ENCODE measurements around the gene PRKCA.
"Not testable (repeated sequence)": the region's sequence is repeated elsewhere in the genome, so short reads cannot be mapped to it uniquely, and the experiment has no call there.

Gene PRKCA

DNA sequence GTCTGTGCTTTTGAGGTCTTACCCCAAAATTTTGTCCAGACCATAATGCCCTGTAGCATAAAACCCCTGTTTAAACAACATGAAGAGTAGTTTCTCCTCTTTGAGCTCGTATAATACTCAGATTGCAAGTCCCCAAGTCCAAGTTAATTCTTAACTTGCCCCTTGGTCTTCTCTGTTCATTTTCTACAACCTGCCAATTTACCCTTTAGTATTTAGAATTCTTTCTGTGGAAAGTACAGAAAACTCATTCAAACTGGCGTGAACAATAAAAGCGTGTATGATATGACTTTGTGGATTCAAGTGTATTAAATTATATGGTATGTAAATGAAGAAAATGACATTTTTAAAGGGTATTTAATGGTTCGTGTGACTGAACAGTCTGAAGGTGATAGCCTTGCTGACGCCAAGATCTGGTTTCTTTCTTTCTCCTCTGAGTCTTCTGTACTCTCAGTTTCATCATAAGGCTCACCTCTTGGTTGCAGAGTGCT, 185.6 kb downstream of the PRKCA start:
- no peak for DNase-seq (ENCODE audit: low read depth in 3 of 3)

DNA sequence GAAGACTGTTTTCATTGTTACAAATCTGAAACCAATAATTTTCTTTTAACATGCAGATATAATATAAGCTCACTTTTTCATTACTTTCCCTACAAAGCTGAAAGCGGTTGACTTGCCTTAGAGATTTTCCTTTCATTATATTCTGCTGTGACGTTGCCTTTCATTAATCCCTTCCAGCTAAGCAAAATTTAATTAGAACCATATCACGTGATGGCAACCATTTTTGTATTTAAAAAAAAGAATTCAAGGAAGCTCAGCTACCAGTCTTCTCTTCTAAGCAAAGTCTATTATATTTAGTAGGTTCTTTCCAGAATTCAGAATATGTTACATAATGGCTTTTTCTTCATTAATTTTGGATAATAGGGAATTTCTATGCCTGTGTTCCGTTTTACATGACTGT, 186.5 kb downstream of the PRKCA start:
- no peak for DNase-seq (ENCODE audit: low read depth in 3 of 3)

DNA sequence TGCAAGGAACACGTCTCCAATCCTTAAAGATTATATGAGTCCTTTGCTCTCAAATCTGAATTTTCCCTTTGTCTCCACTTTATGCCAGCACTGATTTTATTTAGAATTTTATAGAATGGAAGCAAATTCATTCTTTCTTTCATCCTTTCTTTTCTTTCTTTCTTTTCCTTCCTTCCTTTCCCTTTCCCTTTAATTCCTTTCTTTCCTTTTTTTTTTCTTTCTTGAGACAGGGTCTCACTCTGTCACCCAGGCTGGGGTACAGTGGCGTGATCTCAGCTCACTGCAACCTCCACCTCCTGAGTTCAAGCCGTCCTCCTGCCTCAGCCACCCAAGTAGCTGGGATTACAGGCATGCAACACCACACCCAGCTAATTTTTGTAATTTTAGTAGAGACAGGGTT, 187.2 kb downstream of the PRKCA start:
- not testable (repeated sequence) for DNase-seq (ENCODE audit: low read depth in 3 of 3)

DNA sequence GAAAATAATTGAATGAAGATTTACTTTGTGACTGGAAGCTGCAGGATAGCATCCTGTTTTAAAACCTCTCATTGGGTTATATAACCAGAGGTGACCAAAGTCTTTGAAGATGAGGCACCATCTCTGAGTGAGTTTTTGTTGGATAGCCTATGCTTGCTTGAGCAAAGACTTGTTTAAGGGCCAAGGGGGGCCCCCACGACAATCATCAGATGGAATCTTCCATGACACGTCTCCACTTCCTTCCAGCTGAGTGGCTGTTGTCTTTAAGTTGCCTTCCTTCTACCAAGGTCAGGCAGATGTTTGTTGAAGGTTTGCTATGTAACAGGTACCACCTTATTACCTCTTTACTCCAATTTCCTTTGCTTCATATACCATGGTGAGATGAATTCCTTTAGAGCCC, 188.8 kb downstream of the PRKCA start:
- peak in 1 of 3 experiments; percentile 34 for DNase-seq (ENCODE audit: low read depth in 3 of 3)

DNA sequence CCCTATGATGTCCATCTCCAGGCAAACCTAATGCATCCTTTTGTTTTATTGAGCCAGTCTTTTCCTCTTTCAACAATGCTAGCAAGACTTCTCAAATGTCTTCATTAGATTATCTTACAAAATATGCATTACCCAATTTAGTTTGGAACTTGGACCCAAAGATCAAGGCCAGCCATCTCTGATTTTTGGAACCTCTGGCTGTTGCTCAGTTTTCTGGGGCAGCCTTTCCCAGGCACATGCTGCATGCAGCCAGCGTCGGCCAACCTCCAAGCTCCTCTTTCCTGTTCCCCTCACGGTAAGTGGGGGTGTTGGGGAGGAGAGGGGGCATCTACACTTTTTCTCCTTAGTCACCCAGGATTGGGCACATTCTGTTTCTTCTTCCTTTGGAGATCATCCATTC, 189.3 kb downstream of the PRKCA start:
- no peak for DNase-seq (ENCODE audit: low read depth in 3 of 3)

DNA sequence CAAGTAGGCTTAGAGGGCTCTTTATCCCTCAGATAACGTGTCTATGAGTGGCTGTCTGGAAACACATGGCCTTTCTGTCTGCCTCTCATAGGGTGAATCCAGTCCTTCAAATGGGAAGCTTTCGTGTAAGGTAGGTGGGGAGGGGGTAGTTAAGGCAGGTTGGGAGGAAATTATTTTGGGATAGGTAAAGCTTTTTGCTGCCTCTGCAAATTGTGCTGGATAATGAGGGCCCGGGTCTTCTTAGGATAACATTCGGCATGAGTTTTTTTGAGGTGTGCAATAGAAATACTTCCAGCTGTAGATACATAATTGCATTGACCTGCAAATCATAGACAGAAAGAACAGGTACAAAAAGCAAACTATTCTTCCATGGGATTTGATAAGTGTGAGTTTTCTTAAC, 189.7 kb downstream of the PRKCA start:
- no peak for DNase-seq (ENCODE audit: low read depth in 3 of 3)

DNA sequence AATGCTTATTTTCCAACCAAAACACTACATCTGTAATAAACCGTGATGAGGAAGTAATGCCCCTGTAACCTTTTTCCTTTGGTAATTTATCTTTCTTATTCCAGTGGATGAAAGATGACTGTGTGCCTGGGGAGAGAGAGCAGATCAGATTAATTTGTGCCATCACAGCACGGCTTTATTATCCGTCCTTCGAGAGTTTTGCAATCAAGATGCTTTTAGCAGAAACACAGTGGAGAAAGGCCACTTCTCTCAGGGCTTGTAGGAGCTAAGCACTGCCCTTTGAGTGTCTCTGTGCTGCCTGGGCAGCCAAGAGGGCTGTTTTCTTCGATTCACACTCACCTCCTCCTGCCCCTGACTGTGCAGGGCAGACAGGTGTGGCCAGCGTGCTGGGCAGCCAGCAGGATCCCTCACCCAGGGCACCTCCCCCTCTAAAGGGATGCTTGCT, 190.2 kb downstream of the PRKCA start:
- DNase-seq (ENCODE audit: low read depth in 3 of 3): no peak

DNA sequence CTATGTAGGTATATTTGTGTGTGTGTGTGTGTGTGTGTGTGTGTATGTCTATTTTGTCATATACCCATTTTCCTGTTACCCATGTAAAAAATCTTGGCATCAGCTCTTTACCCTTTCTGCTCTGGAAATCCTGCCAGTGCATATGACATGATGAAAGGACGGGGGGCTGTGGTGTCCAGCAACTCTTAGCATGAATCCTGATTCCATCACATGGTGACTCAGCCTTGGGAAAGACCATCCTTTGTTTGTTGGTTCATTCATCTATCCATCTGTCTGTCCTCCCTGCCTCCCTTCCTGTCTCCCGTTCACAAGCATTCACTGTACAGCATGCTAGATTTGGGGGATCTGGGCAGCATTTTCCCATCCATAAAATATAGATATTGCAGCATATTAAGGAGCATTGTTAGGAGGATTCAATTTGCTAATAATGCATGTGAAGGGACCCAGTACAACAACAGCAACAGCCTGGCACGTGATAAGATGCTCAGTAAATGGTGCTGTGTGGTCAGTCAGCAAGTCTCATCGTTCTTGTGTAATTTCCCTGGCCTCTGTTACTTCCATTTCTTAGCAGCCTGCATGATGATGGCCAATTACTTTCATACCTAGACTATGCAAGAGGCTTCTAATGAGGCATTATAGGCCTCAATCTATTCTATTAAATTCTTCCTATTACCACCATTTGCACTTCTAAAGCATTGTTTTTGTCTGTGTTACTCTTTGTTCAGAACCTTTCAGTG, 191.0 kb downstream of the PRKCA start:
- no peak for DNase-seq (ENCODE audit: low read depth in 3 of 3)

DNA sequence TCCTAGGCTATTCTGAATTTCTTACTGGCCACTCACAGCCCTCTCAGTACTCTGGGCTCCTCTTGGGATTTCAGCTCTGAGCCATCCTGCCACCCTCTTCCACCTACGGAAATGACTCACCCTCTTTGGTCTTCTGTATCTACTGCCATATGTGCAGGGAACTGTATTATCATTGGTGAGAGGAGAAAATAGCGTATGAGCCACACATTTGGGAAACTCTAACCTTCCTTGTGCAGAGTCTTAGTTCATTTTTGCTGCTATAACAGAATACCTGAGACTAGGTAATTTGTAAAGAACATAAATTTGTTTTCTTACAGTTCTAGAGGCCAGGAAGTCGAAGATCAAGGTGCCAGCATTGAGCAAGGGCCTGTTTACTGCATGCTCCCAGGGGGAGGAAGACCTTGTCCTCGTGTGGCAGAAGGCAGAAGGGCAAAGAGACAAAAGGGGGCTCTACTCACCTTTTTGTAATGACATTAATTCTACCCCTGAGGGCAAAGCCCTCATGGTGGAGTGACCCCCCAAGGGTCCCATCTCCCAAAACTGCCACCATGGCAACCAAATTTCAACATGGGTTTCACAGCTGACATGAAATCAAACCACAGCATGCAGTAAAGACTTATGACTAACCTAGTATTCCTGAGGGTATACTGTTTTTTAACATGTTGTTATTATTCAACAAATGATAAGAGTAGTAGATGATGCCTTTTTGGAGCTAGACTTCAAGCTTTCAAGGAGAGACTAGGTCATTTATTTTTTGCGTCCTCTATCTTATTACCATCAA, 191.8 kb downstream of the PRKCA start:
- DNase-seq (ENCODE audit: low read depth in 3 of 3): no peak

DNA sequence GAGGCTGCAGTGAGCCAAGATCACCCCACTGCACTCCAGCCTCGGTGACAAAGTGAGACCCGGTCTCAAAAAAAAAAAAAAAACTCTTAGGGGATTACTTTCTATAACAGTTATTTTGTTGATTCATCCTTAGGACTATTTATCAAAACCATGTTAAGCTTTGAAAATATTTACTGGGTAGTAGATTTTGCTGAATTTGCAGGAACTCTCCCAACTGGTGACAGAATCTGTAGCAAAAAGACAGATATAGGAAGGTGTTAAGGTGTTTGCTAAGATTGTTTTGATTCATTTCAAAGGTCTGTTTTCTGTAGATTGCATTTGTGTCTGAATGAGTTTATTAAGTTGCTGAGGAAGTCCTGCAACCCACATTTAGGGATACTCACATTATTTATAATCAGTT, 192.6 kb downstream of the PRKCA start:
- no peak for DNase-seq (ENCODE audit: low read depth in 3 of 3)

DNA sequence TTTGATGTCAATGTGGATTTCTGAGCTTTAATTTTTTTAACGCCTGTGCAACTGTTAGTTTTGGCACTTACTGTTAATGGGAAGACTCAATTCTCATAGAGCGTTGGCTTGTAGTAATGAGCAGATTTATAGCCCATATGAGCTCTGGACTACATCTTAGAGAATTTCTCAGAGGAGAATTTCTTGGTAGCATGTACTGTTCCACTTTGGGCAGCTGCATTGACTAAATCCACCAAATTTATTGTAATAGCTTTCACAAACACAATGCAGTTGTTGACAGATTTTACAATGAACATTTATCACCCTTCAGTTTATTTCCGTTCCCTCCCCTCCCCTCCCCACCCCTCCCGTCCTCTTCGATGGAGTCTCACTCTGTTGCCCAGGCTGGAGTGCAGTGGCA, 193.9 kb downstream of the PRKCA start:
- DNase-seq (ENCODE audit: low read depth in 3 of 3): no peak

DNA sequence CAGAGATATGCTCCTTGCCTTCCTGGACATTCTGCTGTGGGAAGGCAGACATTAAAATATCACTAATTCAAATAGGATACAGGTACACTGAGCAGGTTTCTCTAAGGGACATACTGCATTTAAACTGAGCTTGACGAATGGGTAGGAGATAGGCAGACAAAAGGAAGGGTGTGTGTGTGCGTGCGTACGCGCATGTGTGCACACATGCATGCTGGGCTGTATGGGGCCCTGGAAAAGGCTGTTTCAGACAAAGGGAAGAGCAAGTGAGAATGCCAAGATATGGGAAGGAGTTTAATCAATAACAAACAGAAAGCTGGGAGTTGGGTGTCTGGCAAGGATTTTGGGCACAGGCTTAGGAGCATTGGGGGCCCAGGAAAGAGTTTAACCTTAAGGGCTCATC, 196.2 kb downstream of the PRKCA start:
- no peak for DNase-seq (ENCODE audit: low read depth in 3 of 3)

DNA sequence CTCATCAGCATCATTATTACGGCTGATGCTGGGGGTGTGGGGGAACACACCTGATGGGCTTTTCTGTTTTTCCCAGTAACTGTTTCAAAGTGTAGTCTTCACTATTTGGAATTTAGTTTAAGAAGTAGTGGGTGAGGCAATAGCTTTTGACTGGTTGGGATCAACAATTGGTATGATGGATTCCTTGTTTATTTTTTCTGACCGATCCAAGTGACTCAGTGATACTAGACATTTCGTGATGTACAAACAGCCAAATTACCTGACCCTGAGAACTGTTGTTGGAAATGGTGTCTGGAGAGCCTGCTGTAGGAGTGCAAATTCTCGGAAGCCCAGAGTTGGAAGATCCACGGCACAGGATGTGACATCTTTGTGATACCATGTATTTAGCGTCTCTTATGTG, 204.2 kb downstream of the PRKCA start:
- no peak for DNase-seq (ENCODE audit: low read depth in 3 of 3)

DNA sequence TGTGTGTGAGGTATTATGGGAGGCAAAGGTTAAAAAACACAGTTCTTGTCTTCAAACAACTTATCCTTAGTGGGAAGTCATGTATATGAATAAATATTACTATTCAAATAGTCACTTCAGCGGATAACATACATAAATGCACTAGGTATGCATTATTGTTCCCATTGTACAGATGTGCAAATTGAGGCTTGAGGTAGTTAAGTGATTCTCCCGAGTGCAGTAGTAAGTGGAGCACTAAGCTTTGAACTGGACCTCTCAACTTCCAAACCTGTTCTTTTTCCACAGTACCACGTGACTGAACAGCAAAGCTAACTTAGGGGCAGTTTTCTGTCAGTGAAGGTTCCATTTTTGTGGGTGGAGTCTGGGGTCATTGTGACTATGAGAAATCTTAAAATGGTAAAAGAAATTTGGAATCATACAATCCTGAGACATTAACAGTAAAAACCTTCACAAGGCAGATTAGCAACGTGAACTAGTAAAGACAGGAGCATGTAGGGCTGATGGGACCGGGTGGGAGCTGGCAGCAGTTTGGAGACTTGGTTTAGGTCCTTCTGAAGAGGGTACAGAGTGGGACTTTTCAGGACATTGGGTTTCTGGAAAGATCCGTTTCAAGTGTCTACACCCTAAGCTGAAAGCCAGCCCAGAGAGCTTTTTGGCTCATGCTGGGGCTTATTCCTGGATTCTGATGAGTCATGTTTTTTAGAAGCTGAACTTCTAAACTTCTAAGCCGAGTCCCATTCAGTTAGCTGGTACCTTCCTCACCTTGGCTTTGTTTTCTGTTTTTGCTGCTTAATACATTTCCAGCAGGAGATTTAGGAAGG, 204.9 kb downstream of the PRKCA start:
- no peak for DNase-seq (ENCODE audit: low read depth in 3 of 3)

DNA sequence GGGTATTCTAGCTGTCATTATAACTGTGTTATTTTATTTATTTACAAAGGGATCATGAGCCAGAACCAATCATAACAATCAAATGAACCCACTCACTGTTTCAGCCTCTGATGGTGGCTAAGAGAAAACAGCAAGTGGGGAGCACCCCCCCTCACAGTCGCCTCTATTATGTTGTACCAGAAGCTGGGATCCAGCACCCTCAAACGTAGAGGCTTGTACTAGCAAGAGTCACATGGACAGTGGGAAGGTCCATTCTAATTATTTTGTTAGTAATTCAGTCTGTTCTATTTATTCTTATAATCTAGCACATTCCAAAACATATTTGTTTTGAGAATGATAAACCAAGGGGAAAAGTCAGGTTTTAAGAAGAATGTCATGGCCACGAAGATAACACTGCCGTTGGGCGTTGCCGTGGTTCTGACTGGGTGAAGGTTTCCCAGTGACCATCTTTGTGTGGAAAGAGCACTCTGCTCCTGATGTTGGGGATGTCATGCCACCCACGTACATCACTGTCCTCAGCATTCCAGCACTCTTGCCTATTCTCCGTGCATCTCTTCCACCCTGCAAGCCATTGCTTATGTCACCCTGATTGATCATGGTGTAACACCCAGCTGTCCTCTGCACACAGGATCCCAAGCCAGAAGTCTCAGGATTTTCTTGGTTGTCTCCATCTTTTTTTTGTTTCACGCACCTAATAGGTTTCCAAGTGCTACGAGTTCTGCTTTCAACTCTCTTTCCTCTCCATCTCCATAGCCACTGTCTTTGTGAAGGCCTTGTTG, 205.8 kb downstream of the PRKCA start:
- no peak for DNase-seq (ENCODE audit: low read depth in 3 of 3)

DNA sequence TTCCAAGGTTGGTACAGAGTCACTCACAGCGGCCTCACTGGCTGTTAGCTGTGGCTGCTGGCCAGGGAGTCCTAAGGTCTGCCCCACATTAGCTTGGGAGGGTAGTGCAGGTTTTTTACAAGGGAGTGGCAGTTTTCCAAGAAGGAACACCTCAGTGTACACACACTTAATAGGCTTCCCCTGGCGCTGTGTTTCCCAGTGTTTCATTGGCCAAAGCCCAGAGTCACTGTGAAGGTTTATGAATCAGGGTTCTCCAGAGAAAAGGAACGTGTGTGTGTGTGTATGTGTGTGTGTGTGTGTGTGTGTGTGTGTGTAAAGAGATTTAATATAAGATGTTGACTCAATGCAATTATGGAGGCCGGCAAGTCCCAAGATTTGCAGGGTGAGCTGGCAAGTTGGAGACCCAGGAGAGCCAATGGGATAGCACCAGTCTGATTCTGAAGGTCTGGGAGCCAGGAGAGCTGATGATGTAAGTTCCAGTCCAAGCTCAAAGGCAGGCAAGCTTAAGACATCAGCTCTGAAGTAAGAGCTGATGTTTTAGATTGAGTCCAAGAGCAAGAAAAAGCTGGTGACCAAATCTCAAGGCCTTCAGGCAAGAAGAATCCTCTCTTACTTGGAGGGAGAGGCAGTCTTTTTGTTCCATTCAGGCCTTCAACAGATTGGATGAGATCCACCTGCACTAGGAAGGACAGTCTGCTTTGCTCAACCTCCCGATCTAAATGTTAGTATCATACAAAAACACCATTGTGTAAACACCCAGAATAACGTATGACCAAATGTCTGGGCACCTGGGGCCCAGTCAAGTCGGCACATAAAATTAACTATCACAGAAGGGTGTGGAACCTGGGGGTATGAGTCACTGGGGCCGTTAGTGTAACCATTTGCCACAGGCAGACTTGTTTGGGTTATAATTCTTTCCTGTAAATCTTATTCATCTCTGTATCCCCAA, 206.8 kb downstream of the PRKCA start:
- peak; percentile 22 to 49 (median 44) for DNase-seq (ENCODE audit: low read depth in 3 of 3)

DNA sequence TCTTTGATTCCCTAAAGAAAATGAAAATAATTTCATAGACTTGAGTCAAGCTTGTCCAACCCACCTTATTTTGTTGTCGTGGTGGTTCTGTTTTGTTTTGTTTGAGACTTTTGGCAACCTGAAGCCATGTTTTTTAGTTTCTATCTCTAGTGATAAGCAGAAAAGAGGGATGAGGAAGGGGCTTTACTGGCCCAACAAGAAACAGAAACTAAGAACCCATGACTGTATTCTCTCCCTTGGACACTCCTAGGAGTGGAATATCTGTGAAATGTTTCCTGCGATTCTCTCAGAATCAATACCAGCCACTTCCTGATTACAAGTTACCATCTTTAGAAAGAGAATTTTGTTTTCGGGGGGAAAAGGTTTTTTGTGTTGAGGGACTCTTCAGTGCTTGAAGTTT, 207.5 kb downstream of the PRKCA start:
- DNase-seq (ENCODE audit: low read depth in 3 of 3): no peak

DNA sequence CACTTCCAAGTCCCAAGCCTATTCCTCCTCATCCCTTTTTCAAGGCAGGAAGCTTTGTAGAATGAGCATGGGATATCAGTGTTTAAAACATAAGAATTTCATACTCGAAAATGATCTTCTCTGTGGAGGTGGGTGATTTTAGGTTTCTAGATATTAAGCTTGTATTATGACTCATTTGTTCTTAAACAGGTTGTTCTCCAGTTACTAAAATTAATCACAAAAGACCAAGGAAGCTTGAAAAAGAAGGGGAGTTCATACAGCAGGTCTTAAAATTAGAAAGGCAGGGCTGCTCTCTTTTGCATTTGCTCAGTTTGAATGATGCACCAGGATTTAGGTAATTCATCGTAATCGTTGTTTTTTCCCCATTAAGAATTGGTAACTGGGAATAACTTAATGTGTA, 208.7 kb downstream of the PRKCA start:
- no peak for DNase-seq (ENCODE audit: low read depth in 3 of 3)

DNA sequence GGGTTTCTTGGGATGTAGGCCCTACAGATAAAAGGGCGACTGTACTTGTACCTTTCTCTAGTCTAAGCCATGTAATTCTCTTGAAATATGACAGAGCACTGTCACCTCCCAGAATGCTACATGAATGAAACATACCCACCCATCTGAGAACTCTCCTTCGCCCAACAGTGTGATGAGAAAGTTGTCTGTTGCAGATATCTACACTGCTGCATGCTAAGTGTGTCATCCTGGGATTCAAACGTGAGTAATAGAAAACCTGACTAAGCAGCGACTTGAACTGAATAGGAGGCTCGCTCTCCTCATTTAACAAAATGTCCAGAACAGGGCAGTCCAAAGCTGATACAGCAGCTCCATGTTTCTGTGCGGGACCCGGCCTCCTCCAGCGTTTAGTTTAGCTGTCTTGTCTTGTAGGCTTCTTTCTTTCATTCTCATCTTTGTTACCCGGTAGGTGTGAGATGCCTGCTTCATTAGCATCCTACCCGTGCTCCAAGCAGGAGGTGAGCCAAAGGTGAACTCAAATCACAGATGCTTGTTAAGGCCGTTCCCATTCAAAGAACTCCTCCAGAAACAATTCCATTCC, 211.9 kb downstream of the PRKCA start:
- DNase-seq (ENCODE audit: low read depth in 3 of 3): peak in 1 of 3 experiments; percentile 21

DNA sequence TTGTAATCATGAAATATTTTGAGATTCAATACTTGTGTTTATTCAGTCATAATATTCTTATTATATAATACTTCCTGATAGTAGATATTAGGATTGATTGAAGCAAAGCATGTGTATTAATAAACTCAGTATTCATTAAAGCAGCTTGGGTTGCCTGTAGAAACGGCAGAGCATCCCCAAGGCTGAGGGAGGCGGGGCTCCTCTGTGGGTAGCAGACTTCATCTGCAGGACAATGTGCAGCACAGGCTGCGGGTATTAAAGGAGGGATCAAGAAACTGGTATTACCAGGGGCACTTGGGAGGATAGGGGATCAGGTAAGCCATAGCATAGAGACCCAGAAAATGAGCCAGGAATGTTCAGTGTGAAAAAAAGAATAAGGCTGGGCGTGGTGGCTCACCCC, 213.6 kb downstream of the PRKCA start:
- no peak for DNase-seq (ENCODE audit: low read depth in 3 of 3)
